GM19025 (cell line): ENCODE data around the gene HIVEP1.
"Not testable (repeated sequence)": the region's sequence is repeated elsewhere in the genome, so short reads cannot be mapped to it uniquely, and the experiment has no call there.

Source experiments
- ATAC-seq: cut with Tn5 transposase; IDR thresholded peaks from one replicate; pipeline ENCODE4 v1.9.1; 2021; ENCODE audit warnings: mild to moderate bottlenecking, low read depth, moderate library complexity; ENCODE audit not compliant: unreplicated experiment

HIVEP1 gene

DNA sequence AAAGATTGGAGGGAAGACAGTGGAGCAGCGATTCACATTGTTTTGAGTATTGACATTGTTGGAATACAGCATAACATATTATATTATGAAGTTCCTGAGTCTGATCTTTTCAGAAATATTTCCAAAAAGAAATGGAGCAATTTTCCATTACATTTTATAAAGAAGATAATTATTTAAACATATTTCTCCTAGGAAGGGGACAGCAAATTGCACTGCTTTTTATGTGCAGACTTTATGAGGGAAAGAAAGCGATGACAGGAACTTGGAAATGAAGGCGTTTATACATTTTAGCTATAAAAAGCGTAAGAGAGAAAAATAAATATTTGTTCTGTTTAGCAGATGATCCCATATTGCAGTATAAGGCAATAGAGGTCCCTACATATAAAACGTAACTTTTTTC, 161.1 kb downstream of the HIVEP1 start:
- ATAC-seq, result no peak

- ATAC-seq, result no peak
Observed at GRCh38 chr6:12173661-12174060, 161.5 kb downstream of the HIVEP1 start.

- no peak for ATAC-seq
Observed at GRCh38 chr6:12174878-12175277, 162.8 kb downstream of the HIVEP1 start.

DNA sequence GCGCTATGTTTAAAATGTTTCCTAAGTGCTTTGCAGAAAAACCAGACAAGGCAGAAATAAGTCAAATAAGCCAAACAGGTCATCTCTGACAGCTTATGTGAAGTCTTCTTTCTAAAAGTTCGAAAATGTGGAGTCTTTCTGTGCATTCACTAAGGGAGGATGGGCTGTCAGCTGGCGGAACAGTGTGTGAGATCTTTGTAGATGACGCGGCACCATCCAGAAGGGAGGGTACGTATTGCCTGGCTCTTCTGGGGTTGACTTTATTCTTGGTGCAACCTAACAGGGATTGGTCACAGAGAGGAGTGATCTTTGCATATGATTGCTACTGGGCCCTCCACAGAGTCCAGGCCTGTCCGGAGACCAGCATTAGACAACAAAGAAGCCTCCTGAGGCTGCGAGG, 163.5 kb downstream of the HIVEP1 start:
- ATAC-seq, result no peak

DNA sequence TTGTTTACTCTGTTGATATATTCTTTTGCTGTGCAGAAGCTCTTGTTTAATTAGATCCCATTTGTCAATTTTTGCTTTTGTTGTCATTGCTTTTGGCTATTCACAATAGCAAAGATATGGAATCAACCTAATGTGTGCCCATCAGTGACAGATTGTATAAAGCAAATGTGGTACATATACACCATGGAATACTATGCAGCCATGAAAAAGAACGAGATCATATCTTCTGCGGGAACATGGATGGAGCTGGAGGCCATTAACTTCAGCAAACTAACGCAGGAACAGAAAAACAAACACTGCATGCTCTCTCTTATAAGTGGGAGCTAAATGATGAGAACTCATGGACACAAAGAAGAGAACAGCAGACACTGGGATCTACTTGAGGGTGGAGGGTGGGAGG, 164.7 kb downstream of the HIVEP1 start:
- not testable (repeated sequence) for ATAC-seq

GRCh38 chr6:12178521-12178920, 166.4 kb downstream of the HIVEP1 start:
- no peak for ATAC-seq

- ATAC-seq, result no peak
Observed at GRCh38 chr6:12181481-12181880, 169.4 kb downstream of the HIVEP1 start.

DNA sequence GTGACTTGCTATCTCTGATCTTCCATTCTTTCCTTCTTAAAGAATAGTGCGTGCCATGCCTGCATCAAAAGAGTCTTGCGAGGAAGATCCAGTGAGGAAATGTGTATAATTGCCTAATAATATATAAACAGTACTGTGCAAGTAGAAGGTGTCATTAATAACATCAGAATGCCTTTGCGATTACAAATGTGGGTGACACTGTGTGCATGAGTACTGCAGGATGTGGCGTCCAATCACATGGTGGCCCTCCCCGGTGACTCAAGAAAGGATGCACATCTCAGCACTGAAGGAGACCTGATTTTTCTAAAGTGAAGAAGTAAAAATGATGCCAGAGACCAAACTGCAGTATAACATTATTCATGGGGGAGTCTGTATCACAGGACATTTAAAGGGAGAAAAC, 170.6 kb downstream of the HIVEP1 start:
- no peak for ATAC-seq

GRCh38 chr6:12185081-12185673, 173.1 kb downstream of the HIVEP1 start:
- ATAC-seq, result no peak

DNA sequence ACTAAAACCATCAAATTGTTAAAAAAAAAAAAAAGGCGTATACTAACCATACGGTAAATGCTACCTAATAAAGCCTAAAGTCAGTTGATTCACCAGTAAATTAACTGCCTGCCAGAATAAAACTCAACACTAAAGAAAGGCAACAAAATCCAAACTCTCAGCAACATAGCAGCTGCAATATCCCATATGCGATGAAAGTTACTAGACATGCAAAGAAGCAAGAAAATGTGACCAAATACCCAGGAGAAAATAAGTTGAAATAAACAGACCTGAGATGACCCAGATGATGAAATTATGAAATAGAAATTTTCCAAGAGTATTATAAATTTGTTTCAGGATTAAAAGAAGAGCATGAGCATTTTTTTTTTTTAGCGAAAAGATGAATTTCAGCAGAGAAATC, 174.4 kb downstream of the HIVEP1 start:
- no peak for ATAC-seq

GRCh38 chr6:12189150-12189549, 177.0 kb downstream of the HIVEP1 start:
- ATAC-seq, result no peak

DNA sequence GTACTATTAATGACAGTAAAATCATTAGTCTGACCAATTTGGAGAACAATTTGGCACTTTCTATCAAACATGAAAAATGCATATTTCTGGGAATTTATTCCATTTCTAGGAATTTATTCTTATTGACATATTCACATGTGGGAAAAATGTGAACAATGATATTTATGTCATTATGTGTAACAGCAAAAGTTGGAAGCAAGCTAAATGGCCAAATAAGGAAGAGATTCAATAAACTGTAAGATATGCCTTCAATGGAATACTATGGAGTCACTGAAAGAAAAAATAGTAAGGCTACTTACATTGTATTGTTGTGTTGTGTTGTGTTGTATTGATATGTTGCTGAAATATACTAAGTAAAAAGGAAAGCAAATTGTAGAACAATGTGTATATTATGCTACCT, 177.5 kb downstream of the HIVEP1 start:
- no peak for ATAC-seq

DNA sequence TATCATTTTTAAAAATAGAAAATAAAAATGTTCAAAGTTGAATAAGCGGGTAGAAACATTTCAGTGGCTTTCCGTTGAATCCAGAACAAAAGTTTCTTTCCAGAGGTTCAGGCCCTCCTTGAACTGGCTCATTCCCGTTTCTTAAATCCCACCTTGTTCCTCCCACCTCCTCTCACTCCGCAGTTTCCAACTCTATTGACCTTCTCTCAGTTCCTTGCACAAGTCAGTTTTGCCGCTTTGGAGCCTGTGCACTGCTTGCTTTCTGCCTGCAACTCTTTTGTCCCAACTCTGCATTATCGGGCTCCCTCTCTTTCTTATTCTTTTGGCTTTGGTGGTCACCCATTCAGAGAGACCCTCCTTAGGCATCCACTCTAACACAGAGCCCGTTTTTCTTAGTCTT, 178.1 kb downstream of the HIVEP1 start:
- ATAC-seq, result no peak

- no peak for ATAC-seq
Observed at GRCh38 chr6:12196326-12196936, 184.3 kb downstream of the HIVEP1 start.

DNA sequence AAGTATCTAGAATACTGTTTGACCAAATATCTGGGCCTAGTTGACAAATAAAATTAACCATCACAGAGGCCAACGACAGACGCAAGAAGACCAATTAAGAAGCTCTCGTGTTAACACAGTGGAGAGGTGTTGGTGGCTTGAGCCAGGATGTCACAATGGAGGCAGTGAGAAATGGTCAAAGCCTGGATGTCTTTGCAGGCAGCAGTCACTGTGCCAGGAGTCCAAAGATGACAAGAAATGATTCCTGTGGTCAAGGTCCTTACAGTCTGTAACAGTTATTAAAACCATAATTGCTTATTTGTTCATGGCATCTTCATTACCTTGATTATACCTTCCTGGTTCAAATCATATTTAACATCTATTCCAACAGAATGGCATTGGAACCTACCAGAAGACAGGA, 186.7 kb downstream of the HIVEP1 start:
- no peak for ATAC-seq

- no peak for ATAC-seq
Observed at GRCh38 chr6:12200015-12200564, 188.0 kb downstream of the HIVEP1 start.

GRCh38 chr6:12200761-12201160, 188.6 kb downstream of the HIVEP1 start:
- no peak for ATAC-seq

DNA sequence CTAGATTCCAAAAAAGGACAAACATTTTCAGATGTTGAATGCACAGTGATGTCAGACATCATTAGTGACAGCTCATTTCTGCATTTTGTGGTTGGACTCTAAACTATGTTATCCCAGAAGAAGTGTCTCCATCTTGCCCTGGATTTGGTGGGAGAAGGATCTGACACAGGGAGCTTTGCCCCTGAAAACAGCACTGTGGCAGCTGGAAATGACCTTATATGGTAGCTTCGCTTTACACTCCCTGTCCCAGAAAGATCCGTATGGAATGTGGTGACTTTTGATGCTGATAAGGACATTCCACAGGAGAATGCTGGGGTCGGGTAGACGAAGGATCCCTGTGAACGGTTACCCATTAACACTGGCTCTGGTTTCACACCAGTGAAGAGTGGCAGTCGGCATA, 190.9 kb downstream of the HIVEP1 start:
- ATAC-seq, result no peak

GRCh38 chr6:12208190-12208589, 196.1 kb downstream of the HIVEP1 start:
- ATAC-seq, result no peak

- ATAC-seq, result no peak
Observed at GRCh38 chr6:12208673-12209072, 196.6 kb downstream of the HIVEP1 start.
